Esophagus muscularis mucosa (tissue), 4 donors: ENCODE measurements around the gene METTL14.

Experiments used
- CTCF ChIP-seq, 3 experiments: fragments of 200-600 bp in 2 of 3; fragments of 450-650 bp in 1 of 3; sonication (generic) in 2 of 3; IDR thresholded peaks; one replicate each; pipeline ENCODE4 v1.5.1; 2017 to 2019; ENCODE audit warnings: antibody characterized with exemption in 3 of 3, mild to moderate bottlenecking in 2 of 3, moderate library complexity in 1 of 3
- EP300 ChIP-seq: sonication (generic); formaldehyde crosslinking; IDR thresholded peaks from one replicate; pipeline ENCODE4 v1.6.1; 2017; ENCODE audit warnings: antibody characterized with exemption
- POLR2A ChIP-seq: fragments of 450-650 bp; IDR thresholded peaks from one replicate; pipeline ENCODE4 v1.6.1; 2017; ENCODE audit warnings: antibody characterized with exemption, moderate library complexity, mild to moderate bottlenecking, low read depth

- no peak for TF ChIP-seq CTCF (IDR thresholded peaks at IDR 0.05)
- TF ChIP-seq EP300, result no peak
- TF ChIP-seq POLR2A, result no peak
Measured at GRCh38 chr4:118736900-118737299, 51.7 kb downstream of the METTL14 start.
